ENCODE results near the gene DIP2C. TPM values are rescaled to one million over a fixed set of nuclear protein-coding genes. Genes with fewer than 3 reads are reported as not detected.

Gene DIP2C
- total RNA-seq, 1 experiment from 2014 or later = 11.4 TPM

- no peak for DNase-seq
- Histone ChIP-seq H3K36me3 (ENCODE audit: control insufficient read depth, insufficient read depth, low read length) (no peaks in the 10 kb centered on the region), H3K4me3 (ENCODE audit: low read depth, low read length) (no peak overlapping the region), H3K27me3 (replicated peaks; ENCODE audit: control insufficient read depth, insufficient read depth, low read length) (no peaks in the 10 kb centered on the region), H3K4me1 (no peaks in the 10 kb centered on the region), H3K9me3 (no peaks in the 10 kb centered on the region)
- Mint-ChIP-seq H3K36me3 (ENCODE audit: insufficient read depth, unreplicated experiment) (no peaks in the 10 kb centered on the region), H3K4me3 (ENCODE audit: unreplicated experiment) (no peak overlapping the region), H3K27me3 (ENCODE audit: insufficient read depth, unreplicated experiment) (no peaks in the 10 kb centered on the region), H3K4me1 (ENCODE audit: low read depth, unreplicated experiment) (no peaks in the 10 kb centered on the region), H3K27ac (ENCODE audit: unreplicated experiment) (no peak overlapping the region), H3K9me3 (ENCODE audit: unreplicated experiment) (no peaks in the 10 kb centered on the region)
- intact Hi-C loops (cut with micrococcal nuclease; ENCODE audit: unreplicated experiment) = no loop called here
- no peak for TF ChIP-seq CTCF (IDR thresholded peaks at IDR 0.05; ENCODE audit: insufficient read depth in 1 of 2, low read depth in 1 of 2, low read length in 1 of 2, severe bottlenecking in 1 of 2, unreplicated experiment in 1 of 2)
- BruUV-seq (replicated peaks) = no TSS peak
- CTCF ChIA-PET = no interaction called here
- POLR2A ChIA-PET = no interaction called here
Observed at GRCh38 chr10:443459-443858, 246.0 kb downstream of the DIP2C start.

GRCh38 chr10:442209-442608, 247.3 kb downstream of the DIP2C start:
- Mint-ChIP-seq H3K27me3 (ENCODE audit: insufficient read depth, unreplicated experiment) (no peaks in the 10 kb centered on the region), H3K36me3 (ENCODE audit: insufficient read depth, unreplicated experiment) (peaks cover 4% of the 10 kb centered on the region), H3K4me1 (ENCODE audit: low read depth, unreplicated experiment) (no peaks in the 10 kb centered on the region), H3K27ac (ENCODE audit: unreplicated experiment) (no peak overlapping the region), H3K9me3 (ENCODE audit: unreplicated experiment) (no peaks in the 10 kb centered on the region), H3K4me3 (ENCODE audit: unreplicated experiment) (no peak overlapping the region)
- Histone ChIP-seq H3K4me3 (ENCODE audit: low read depth, low read length) (no peak overlapping the region), H3K4me1 (no peaks in the 10 kb centered on the region), H3K27me3 (replicated peaks; ENCODE audit: control insufficient read depth, insufficient read depth, low read length) (no peaks in the 10 kb centered on the region), H3K9me3 (no peaks in the 10 kb centered on the region), H3K36me3 (ENCODE audit: control insufficient read depth, insufficient read depth, low read length) (no peaks in the 10 kb centered on the region)
- no peak for TF ChIP-seq CTCF (IDR thresholded peaks at IDR 0.05; ENCODE audit: insufficient read depth in 1 of 2, low read depth in 1 of 2, low read length in 1 of 2, severe bottlenecking in 1 of 2, unreplicated experiment in 1 of 2)
- intact Hi-C loops (cut with micrococcal nuclease; ENCODE audit: unreplicated experiment) = no loop called here
- no TSS peak for BruUV-seq (replicated peaks)
- DNase-seq = no peak
- CTCF ChIA-PET = no interaction called here
- POLR2A ChIA-PET = no interaction called here

- Mint-ChIP-seq H3K27me3 (ENCODE audit: insufficient read depth, unreplicated experiment) (no peaks in the 10 kb centered on the region), H3K4me3 (ENCODE audit: unreplicated experiment) (no peak overlapping the region), H3K36me3 (ENCODE audit: insufficient read depth, unreplicated experiment) (peaks cover 9% of the 10 kb centered on the region), H3K27ac (ENCODE audit: unreplicated experiment) (no peak overlapping the region), H3K4me1 (ENCODE audit: low read depth, unreplicated experiment) (no peaks in the 10 kb centered on the region), H3K9me3 (ENCODE audit: unreplicated experiment) (no peaks in the 10 kb centered on the region)
- Histone ChIP-seq H3K4me1 (no peaks in the 10 kb centered on the region), H3K36me3 (ENCODE audit: control insufficient read depth, insufficient read depth, low read length) (no peaks in the 10 kb centered on the region), H3K4me3 (ENCODE audit: low read depth, low read length) (no peak overlapping the region), H3K9me3 (no peaks in the 10 kb centered on the region), H3K27me3 (replicated peaks; ENCODE audit: control insufficient read depth, insufficient read depth, low read length) (no peaks in the 10 kb centered on the region)
- intact Hi-C loops (cut with micrococcal nuclease; ENCODE audit: unreplicated experiment) = no loop called here
- no peak for DNase-seq
- no peak for TF ChIP-seq CTCF (IDR thresholded peaks at IDR 0.05; ENCODE audit: insufficient read depth in 1 of 2, low read depth in 1 of 2, low read length in 1 of 2, severe bottlenecking in 1 of 2, unreplicated experiment in 1 of 2)
- ChIA-PET CTCF (no interaction called here), POLR2A (no interaction called here)
- BruUV-seq (replicated peaks) = no TSS peak
Observed at GRCh38 chr10:441659-442058, 247.8 kb downstream of the DIP2C start.
